Large intestine (tissue), 3 donors: ENCODE measurements around the gene TCAIM. TPM values are rescaled to one million over a fixed set of nuclear protein-coding genes. Genes with fewer than 3 reads are reported as not detected.

Source experiments
- DNase-seq, 2 donors: peaks; one replicate each; pipeline versions ENCODE4 v3.0.0 to v3.0.0-alpha.2; 2013
- H3K27ac ChIP-seq: one replicate; pipeline ENCODE4 v1.5.1; 2013; ENCODE audit warnings: low read length
- H3K27me3 ChIP-seq: 2 replicates; pipeline ENCODE4 v1.6.1; 2013; ENCODE audit warnings: low read length; ENCODE audit not compliant: control insufficient read depth, insufficient read depth
- H3K36me3 ChIP-seq: 2 replicates; pipeline ENCODE4 v1.6.1; 2013; ENCODE audit warnings: low read length; ENCODE audit not compliant: control insufficient read depth, insufficient read depth
- H3K4me1 ChIP-seq: one replicate; pipeline ENCODE4 v1.6.1; 2013; ENCODE audit warnings: low read length; ENCODE audit not compliant: control insufficient read depth, insufficient read depth
- H3K4me3 ChIP-seq: one replicate; pipeline ENCODE4 v1.5.1; 2013; ENCODE audit warnings: low read length
- H3K9me3 ChIP-seq: one replicate; pipeline ENCODE4 v1.6.1; 2013; ENCODE audit warnings: mild to moderate bottlenecking, low read depth, low read length, moderate library complexity; ENCODE audit not compliant: control insufficient read depth
- WGBS: methylation state at CpG from one replicate; pipeline ENCODE4 v1.1.5; 2013; ENCODE audit warnings: low lambda C conversion rate; ENCODE audit not compliant: insufficient coverage; 5-methylcytosine and 5-hydroxymethylcytosine counted together
- polyA plus RNA-seq: library from polyadenylated mRNA; unstranded; fragments of 120-200 nt; gene quantifications from one replicate; pipeline ENCODE4 v1.2.1, GENCODE V29; 2013

The TCAIM gene
- polyA plus RNA-seq, 1 donor, result 41.4 TPM

- WGBS, result no CpG with 5 or more reads among the region's 2 CpGs
- no peak overlapping the region for H3K27ac ChIP-seq
Observed at GRCh38 chr3:44442596-44443309, 104.2 kb downstream of the TCAIM start.

GRCh38 chr3:44444437-44444836 lies 105.9 kb downstream of the TCAIM start:
- Histone ChIP-seq H3K27ac (no peak overlapping the region), H3K4me1 (peaks cover 16% of the 10 kb centered on the region), H3K27me3 (no peaks in the 10 kb centered on the region), H3K36me3 (peaks cover 63% of the 10 kb centered on the region), H3K4me3 (no peak overlapping the region), H3K9me3 (peaks cover 8% of the 10 kb centered on the region)
- WGBS, result no CpG with 5 or more reads among the region's 2 CpGs
- DNase-seq, result no peak

More at GRCh38 chr3:44442596-44443309, 104.2 kb downstream of the TCAIM start:
- no peak for DNase-seq
- no peaks in the 10 kb centered on the region for H3K27me3 ChIP-seq
- H3K4me1 ChIP-seq, result peaks cover 23% of the 10 kb centered on the region
- peaks cover 46% of the 10 kb centered on the region for H3K36me3 ChIP-seq
- H3K4me3 ChIP-seq, result no peak overlapping the region
- H3K9me3 ChIP-seq, result peaks cover 8% of the 10 kb centered on the region

GRCh38 chr3:44444896-44445691 lies 106.5 kb downstream of the TCAIM start:
- Histone ChIP-seq H3K27me3 (no peaks in the 10 kb centered on the region), H3K9me3 (peaks cover 8% of the 10 kb centered on the region), H3K4me3 (no peak overlapping the region), H3K27ac (no peak overlapping the region), H3K4me1 (peaks cover 10% of the 10 kb centered on the region), H3K36me3 (peaks cover 69% of the 10 kb centered on the region)
- WGBS, result no CpG with 5 or more reads among the region's 7 CpGs
- DNase-seq, result no peak

GRCh38 chr3:44445786-44446185 lies 107.2 kb downstream of the TCAIM start:
- Histone ChIP-seq H3K4me1 (peaks cover 5% of the 10 kb centered on the region), H3K9me3 (peaks cover 8% of the 10 kb centered on the region), H3K36me3 (peaks cover 76% of the 10 kb centered on the region), H3K4me3 (no peak overlapping the region), H3K27me3 (no peaks in the 10 kb centered on the region), H3K27ac (no peak overlapping the region)
- no peak for DNase-seq
- WGBS, result no CpG with 5 or more reads among the region's 5 CpGs

GRCh38 chr3:44446929-44447328 lies 108.4 kb downstream of the TCAIM start:
- Histone ChIP-seq H3K4me3 (no peak overlapping the region), H3K36me3 (peaks cover 82% of the 10 kb centered on the region), H3K27ac (no peak overlapping the region), H3K9me3 (peaks cover 8% of the 10 kb centered on the region), H3K27me3 (no peaks in the 10 kb centered on the region), H3K4me1 (peaks cover 3% of the 10 kb centered on the region)
- WGBS, result 90% methylated on average over 2 of the region's 5 CpGs
- no peak for DNase-seq

- WGBS, result no CpG with 5 or more reads among the region's 3 CpGs
- peak; percentile 67 to 83 for DNase-seq
- H3K27ac ChIP-seq, result peak overlapping the region; percentile 30
- peaks cover 4% of the 10 kb centered on the region for H3K4me1 ChIP-seq
- H3K9me3 ChIP-seq, result peaks cover 8% of the 10 kb centered on the region
- peaks cover 81% of the 10 kb centered on the region for H3K36me3 ChIP-seq
- H3K4me3 ChIP-seq, result no peak overlapping the region
- H3K27me3 ChIP-seq, result no peaks in the 10 kb centered on the region
Observed at GRCh38 chr3:44451441-44451840, 112.9 kb downstream of the TCAIM start.

GRCh38 chr3:44454258-44454657 lies 115.7 kb downstream of the TCAIM start:
- Histone ChIP-seq H3K4me1 (peaks cover 4% of the 10 kb centered on the region), H3K36me3 (peaks cover 75% of the 10 kb centered on the region), H3K27me3 (no peaks in the 10 kb centered on the region), H3K4me3 (no peak overlapping the region), H3K9me3 (peaks cover 4% of the 10 kb centered on the region), H3K27ac (no peak overlapping the region)
- WGBS, result no CpG with 5 or more reads among the region's 4 CpGs
- DNase-seq, result no peak

GRCh38 chr3:44455318-44455717 lies 116.8 kb downstream of the TCAIM start:
- H3K4me1 ChIP-seq, result peaks cover 4% of the 10 kb centered on the region
- no peak overlapping the region for H3K27ac ChIP-seq
- no peaks in the 10 kb centered on the region for H3K27me3 ChIP-seq
- H3K36me3 ChIP-seq, result peaks cover 67% of the 10 kb centered on the region
- WGBS, result no CpG with 5 or more reads among the region's 10 CpGs
- no peak overlapping the region for H3K4me3 ChIP-seq
- no peak for DNase-seq
- peaks cover 14% of the 10 kb centered on the region for H3K9me3 ChIP-seq

Other genes with a start within 250 kb of the TCAIM start
- gene TOPAZ1, start 96.9 kb upstream of the TCAIM start, polyA plus RNA-seq, result 0.01 TPM
- 18.4 TPM for gene ZNF445, start 138.9 kb downstream of the TCAIM start, polyA plus RNA-seq
- gene ZKSCAN7, start 216.4 kb downstream of the TCAIM start, polyA plus RNA-seq, result 8.4 TPM
- gene ZNF660, start 246.2 kb downstream of the TCAIM start, polyA plus RNA-seq, result 5.7 TPM